GM12801 (cell line): ENCODE data around the gene ATP6V1E1.

Source experiments
- CTCF ChIP-seq: IDR thresholded peaks from one replicate; pipeline ENCODE4 v1.5.1; 2011; ENCODE audit warnings: control low read depth; ENCODE audit not compliant: insufficient read length; ENCODE audit errors: extremely low read depth

The ATP6V1E1 gene

GRCh38 chr22:17656870-17657395 is 28.4 kb upstream of the ATP6V1E1 start:
- TF ChIP-seq CTCF, result no peak

GRCh38 chr22:17655289-17655688 is 26.7 kb upstream of the ATP6V1E1 start:
- no peak for TF ChIP-seq CTCF

GRCh38 chr22:17648569-17648968 is 20.0 kb upstream of the ATP6V1E1 start:
- TF ChIP-seq CTCF, result no peak

DNA sequence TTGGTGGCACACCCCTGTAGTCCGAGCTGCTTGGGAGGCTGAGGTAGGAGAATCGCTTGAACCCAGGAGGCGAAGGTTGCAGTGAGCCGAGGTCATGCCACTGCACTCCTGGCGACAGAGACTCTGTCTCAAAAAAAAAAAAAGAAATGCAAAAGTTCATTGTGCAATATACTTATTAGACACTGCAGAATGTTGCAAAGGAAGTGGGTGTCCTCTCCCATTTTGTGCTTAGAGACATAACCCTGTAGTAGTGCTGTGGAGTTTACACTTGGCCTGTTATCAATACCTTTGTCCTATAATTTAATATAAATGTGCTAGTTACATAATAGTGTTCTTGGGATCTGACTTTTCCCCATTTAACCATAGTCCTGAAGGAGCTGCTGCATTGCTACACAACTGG is 19.4 kb upstream of the ATP6V1E1 start:
- TF ChIP-seq CTCF, result no peak

- no peak for TF ChIP-seq CTCF
Observed at GRCh38 chr22:17647452-17647851, 18.9 kb upstream of the ATP6V1E1 start.

DNA sequence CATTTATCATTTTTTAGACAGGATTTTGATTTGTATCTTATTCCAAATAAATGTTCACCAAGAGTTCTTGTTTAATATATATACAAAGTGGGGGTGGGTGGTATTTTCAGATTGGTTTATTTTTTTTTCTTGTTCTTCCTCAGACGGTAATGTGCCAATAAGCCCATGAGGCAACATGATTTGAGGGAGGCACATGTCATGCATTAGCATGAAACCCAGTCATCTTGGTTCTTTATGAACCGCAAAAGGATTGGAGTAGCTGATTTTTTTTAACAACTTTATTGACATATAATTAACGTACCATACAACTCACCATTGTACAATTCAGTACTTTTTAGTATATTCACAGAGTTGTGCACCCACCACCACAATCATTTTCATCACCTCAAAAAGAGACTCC is 12.7 kb upstream of the ATP6V1E1 start:
- no peak for TF ChIP-seq CTCF

DNA sequence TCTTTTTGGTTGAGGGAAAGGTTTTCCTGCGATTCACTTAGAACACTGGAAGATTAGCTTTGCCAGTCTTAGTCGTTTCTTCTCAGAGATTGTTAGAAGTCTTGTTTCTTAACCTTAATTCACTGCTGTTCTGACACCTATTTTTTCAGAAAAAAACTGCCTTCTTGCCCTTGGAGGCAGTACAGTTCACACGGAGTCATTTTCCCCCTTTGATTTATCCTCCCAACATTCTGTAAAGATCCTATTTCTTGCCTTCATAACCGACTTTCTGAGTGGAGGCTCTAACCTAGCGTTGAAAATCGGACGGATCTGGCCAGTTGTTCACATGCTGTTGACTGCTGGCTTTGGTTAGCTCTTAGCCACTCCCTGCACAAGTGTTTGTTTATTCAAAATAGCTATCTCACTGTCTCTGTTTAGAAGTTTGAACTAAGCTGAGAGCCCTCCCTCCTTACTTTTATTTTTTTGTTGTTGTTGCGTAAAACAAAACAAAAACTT is 10.7 kb upstream of the ATP6V1E1 start:
- no peak for TF ChIP-seq CTCF
